HG03175 (cell line): ENCODE results near the gene UMODL1.

Experiments used
- ATAC-seq: cut with Tn5 transposase; IDR thresholded peaks from one replicate; pipeline ENCODE4 v1.9.1; 2021; ENCODE audit warnings: mild to moderate bottlenecking, moderate library complexity; ENCODE audit not compliant: unreplicated experiment

Gene UMODL1, protein sequence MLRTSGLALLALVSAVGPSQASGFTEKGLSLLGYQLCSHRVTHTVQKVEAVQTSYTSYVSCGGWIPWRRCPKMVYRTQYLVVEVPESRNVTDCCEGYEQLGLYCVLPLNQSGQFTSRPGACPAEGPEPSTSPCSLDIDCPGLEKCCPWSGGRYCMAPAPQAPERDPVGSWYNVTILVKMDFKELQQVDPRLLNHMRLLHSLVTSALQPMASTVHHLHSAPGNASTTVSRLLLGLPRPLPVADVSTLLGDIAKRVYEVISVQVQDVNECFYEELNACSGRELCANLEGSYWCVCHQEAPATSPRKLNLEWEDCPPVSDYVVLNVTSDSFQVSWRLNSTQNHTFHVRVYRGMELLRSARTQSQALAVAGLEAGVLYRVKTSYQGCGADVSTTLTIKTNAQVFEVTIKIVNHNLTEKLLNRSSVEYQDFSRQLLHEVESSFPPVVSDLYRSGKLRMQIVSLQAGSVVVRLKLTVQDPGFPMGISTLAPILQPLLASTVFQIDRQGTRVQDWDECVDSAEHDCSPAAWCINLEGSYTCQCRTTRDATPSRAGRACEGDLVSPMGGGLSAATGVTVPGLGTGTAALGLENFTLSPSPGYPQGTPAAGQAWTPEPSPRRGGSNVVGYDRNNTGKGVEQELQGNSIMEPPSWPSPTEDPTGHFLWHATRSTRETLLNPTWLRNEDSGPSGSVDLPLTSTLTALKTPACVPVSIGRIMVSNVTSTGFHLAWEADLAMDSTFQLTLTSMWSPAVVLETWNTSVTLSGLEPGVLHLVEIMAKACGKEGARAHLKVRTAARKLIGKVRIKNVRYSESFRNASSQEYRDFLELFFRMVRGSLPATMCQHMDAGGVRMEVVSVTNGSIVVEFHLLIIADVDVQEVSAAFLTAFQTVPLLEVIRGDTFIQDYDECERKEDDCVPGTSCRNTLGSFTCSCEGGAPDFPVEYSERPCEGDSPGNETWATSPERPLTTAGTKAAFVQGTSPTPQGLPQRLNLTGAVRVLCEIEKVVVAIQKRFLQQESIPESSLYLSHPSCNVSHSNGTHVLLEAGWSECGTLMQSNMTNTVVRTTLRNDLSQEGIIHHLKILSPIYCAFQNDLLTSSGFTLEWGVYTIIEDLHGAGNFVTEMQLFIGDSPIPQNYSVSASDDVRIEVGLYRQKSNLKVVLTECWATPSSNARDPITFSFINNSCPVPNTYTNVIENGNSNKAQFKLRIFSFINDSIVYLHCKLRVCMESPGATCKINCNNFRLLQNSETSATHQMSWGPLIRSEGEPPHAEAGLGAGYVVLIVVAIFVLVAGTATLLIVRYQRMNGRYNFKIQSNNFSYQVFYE

GRCh38 chr21:42071146-42071737, at the start of gene UMODL1:
Gene UMODL1 (plus strand): TSS chr21:42071317. CDS start chr21:42071317, 0 bp downstream.
- no peak for ATAC-seq

- ATAC-seq = no peak
These were observed 49.6 kb upstream of the UMODL1 start for GRCh38 chr21:42021371-42022090.

GRCh38 chr21:42022091-42022430, 49.1 kb upstream of the UMODL1 start:
- no peak for ATAC-seq

GRCh38 chr21:42022906-42023305, 48.2 kb upstream of the UMODL1 start:
- ATAC-seq = no peak

GRCh38 chr21:42025376-42026081, 45.6 kb upstream of the UMODL1 start:
- ATAC-seq = no peak

DNA sequence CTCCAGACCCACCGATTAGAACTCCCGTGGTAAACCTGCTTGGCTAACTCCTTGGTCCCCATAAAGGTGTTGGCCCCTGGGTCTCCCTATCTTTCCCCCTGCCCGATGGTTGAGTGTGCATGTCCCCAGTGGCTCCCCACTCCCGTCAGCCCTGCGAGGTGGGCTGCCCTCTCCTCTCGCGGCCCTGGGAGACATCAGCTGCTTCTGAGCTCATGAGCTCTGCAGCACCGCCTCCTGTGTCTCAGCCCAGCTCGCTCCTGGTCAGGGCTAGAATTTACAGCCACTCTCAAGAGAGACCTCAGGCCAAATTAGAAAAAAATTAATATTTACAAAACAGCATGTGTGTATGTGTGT, 45.1 kb upstream of the UMODL1 start:
- ATAC-seq = no peak

DNA sequence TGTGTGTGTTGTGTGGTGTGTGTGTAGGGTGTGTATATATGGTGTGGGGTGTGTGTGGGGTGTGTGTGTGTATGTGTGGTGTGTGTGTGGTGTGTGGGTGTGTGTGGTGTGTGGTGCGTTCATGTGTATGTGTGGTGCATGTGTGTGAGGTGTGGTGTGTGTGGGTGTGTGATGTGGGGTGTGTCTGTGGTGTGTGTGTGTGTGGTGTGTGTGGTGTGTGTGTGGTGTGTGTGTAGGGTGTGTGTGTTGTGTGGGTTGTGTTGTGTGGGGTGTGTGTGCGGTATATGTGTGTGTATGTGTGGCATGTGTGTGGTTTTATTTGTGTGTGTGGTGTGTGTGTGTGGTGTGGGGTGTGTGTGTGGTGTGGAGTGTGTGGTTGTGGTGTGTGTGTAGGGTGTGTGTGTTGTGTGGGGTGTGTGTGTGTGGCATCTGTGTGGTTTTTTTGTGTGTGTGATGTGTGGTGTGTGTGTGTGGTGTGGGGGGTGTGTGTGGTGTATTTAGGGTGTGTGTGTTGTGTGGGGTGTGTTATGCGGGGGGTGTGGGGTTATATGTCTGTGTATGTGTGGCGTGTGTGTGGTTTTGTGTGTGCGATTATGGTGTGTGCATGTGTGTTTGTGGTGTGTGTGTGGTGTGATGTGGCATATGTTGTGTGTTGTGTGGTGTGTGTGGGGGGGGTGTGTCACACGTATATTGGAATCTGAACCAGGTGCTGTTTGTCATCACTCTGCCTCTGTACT, 43.9 kb upstream of the UMODL1 start:
- ATAC-seq = no peak

DNA sequence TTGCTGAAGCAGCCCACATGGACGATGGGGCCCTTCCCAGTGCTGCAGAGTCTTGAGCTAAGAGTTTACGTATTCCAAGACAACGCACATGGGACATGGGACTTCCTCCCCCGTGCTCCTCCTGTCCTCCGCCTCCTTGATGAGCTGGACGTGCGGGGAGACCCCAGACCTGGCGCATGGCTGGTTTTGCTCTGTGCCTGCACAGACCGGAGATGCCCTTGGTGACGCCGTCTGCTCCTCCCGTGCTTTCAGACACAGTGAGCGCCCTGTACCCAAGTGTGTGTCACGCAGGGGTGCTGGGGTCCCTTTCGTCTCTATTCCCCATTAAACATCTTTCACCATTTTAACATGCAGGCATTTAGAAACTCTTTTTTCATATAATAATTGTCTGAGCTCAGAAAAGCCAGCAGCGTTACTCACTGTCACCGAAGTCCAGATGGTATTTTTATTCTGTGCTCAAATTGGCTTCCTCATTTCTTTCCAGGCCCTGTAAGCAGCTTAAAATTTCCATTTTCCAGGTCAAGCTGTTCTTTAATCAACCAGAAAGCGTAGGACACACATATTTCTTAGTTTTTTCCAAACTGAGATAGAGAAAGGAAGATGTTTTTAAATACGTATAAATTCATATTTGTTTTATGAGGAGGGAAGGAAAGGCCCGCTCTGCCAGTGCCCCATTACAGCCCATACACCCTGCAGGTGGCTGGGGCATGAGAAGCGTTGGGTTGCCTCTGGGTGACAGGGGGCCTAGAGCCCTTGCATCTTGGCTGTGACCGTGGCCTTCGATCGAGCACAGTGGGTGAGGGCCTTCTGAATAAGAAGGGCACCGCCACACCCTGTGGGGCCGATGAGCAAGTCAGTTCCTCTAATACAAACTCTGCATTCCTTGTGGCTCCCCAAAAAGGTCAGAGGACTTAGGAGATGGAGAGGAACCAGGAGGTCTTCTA, 43.0 kb upstream of the UMODL1 start:
- no peak for ATAC-seq

GRCh38 chr21:42028766-42029425, 42.2 kb upstream of the UMODL1 start:
- no peak for ATAC-seq

DNA sequence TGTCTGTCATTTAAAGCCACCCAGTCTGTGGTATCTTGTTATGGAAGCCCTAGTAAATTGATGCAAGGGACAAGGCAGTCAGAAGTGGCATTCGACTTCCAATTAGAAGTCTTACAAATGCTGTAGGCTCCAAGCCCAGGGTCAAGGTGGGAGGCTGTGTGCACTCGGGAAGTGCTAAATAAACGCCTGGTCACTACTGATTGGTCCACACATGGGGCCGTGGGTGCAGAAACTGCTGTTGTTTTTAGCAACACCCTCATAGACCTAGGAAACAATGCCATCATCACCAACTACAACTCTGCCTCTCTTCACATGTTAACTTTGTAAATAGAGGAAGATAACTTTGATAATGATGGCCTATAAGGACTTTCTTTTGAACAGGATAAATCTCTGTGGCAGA, 40.8 kb upstream of the UMODL1 start:
- ATAC-seq = no peak

- ATAC-seq = no peak
These were observed 39.9 kb upstream of the UMODL1 start for GRCh38 chr21:42031241-42031640.

DNA sequence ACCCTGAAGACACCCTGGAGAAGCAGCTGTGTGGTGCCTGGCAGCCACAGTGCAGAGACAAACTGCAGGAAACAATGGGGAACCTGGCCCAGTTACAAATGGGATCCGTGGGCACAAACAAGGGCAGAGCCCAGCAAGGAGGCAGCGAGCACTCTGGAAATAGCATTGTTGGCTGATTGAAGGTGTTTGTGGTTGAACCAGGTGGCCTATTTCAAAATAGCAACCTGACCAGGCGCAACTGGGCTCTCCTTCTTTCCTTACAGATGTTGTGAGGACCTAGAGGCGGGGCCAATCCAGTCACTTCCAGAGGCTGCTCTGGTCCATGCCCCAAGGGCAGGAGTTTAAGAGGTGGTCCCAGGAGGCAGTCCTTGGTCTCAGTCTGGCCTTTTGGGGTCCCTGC, 39.3 kb upstream of the UMODL1 start:
- no peak for ATAC-seq

GRCh38 chr21:42032266-42032665, 38.9 kb upstream of the UMODL1 start:
- no peak for ATAC-seq

- ATAC-seq = no peak
These were observed 38.1 kb upstream of the UMODL1 start for GRCh38 chr21:42032968-42033367.

- ATAC-seq = no peak
These were observed 34.8 kb upstream of the UMODL1 start for GRCh38 chr21:42036313-42036712.

DNA sequence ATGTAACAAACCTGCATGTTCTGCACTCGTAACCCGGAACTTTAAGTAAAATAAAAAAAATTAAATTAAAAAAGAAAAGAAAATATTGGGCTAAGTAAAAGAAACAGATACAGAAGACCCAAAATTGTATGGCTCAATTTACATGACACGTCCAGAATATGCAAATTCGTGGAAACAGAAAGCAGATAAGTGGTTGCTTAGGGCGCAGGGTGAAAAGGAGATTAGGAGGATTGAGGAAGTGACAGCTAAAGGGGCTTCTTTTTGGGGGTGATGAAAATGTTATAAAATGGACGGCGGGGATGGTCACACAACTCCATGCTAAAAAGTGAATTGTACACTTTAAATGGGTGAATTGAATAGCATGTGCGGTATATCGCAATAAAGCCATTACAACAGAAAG, 33.6 kb upstream of the UMODL1 start:
- no peak for ATAC-seq

- ATAC-seq = no peak
These were observed 33.2 kb upstream of the UMODL1 start for GRCh38 chr21:42037943-42038342.
